ENCODE results near the gene WWOX.

WWOX gene

DNA sequence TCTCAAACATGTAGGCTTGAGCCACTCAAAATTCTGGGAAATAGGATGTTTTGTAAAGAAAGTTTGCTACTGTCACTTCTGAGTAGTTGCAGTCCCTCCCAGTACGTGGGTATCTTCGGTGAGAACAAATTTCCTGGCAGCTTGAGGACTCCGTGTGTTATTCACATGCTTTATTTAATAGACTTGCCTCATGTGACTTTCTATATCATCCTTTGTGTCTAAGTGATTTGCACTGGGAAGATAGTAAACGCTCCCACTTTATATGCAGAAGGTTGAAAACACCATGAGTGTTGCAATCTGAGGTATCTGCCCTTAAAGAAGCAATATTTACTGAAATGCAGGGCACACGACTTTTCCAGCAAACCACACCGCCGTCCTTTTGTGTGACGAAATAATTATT, 857.4 kb downstream of the WWOX start:
- no peaks in the 10 kb centered on the region for H3K9me3 ChIP-seq (replicated peaks; ENCODE audit: insufficient read depth, low read length)
- no peaks in the 10 kb centered on the region for H3K9me2 ChIP-seq (replicated peaks; ENCODE audit: insufficient read depth, low read length)
- no peak overlapping the region for H2AFZ ChIP-seq (ENCODE audit: low read length)
- H3K9ac ChIP-seq (ENCODE audit: low read length): no peak overlapping the region
- TF ChIP-seq EZH2 (optimal IDR thresholded peaks at IDR 0.05; ENCODE audit: low read depth, low read length) (no peak), EZH2phosphoT487 (IDR thresholded peaks at IDR 0.05; ENCODE audit: low read length) (no peak)
- TF ChIP-seq, protein P1, sequence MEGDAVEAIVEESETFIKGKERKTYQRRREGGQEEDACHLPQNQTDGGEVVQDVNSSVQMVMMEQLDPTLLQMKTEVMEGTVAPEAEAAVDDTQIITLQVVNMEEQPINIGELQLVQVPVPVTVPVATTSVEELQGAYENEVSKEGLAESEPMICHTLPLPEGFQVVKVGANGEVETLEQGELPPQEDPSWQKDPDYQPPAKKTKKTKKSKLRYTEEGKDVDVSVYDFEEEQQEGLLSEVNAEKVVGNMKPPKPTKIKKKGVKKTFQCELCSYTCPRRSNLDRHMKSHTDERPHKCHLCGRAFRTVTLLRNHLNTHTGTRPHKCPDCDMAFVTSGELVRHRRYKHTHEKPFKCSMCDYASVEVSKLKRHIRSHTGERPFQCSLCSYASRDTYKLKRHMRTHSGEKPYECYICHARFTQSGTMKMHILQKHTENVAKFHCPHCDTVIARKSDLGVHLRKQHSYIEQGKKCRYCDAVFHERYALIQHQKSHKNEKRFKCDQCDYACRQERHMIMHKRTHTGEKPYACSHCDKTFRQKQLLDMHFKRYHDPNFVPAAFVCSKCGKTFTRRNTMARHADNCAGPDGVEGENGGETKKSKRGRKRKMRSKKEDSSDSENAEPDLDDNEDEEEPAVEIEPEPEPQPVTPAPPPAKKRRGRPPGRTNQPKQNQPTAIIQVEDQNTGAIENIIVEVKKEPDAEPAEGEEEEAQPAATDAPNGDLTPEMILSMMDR (IDR thresholded peaks at IDR 0.05; ENCODE audit: low read length): no peak
- no peaks in the 10 kb centered on the region for H3K79me2 ChIP-seq (ENCODE audit: low read length)
- no peaks in the 10 kb centered on the region for H3K27me3 ChIP-seq (replicated peaks; ENCODE audit: insufficient read depth, low read length)
- no peak overlapping the region for H3K4me3 ChIP-seq (ENCODE audit: low read length)
- no peak for DNase-seq
- H3K4me2 ChIP-seq (ENCODE audit: low read depth, low read length): peak overlapping the region; percentile 69; the same call in 1 of the 2 replicates
- H3K36me3 ChIP-seq (replicated peaks; ENCODE audit: insufficient read depth, low read length): no peaks in the 10 kb centered on the region
- peak overlapping the region; percentile 79; the same call in 1 of the 2 replicates for H3K27ac ChIP-seq (ENCODE audit: low read length)
- H4K20me1 ChIP-seq (ENCODE audit: insufficient read depth, low read length): no peaks in the 10 kb centered on the region
- H3K4me1 ChIP-seq (ENCODE audit: low read length): peaks cover 13% of the 10 kb centered on the region
- H3F3A ChIP-seq (ENCODE audit: insufficient read depth, low read length): peaks cover 10% of the 10 kb centered on the region; the same call in 1 of the 2 replicates

DNA sequence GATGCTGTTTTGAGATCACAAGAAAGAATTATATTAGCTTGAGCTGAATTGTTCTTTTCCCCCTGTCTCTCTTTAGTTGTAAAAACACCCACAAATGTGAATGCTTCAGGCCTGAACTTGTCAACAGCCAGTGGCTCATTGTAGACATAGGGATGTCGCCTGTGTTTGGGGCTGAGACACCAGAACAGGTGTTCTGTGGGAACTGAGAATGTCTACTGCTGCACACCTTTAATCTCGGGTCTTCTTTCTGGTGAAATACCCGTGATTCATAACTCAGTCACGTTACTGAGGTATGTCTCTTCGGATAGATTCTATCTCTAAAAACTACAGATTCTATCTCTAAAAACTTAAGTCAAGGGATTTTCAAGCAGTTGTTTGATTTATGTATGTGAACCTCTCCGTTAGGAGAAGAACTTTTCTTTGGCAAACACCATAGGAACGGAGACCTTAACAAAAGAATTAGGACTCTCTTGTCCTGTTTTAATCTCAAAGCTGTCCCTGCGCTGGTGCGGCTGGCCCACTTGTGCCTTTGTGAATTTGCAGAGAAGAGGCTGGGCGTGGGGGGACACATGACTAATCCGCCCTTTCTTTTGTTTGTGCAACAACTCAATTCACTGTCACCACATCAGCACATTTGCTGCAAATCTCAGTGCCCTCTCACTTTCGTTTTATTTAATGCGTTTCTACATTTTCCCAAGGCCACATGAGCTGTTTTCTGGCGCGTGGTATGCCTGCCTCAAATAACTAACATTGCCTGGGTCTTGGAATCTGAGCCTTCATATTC, 858.1 kb downstream of the WWOX start:
- Histone ChIP-seq H3K9me3 (replicated peaks; ENCODE audit: insufficient read depth, low read length) (no peaks in the 10 kb centered on the region), H4K20me1 (ENCODE audit: insufficient read depth, low read length) (no peaks in the 10 kb centered on the region), H3K36me3 (replicated peaks; ENCODE audit: insufficient read depth, low read length) (no peaks in the 10 kb centered on the region), H3K79me2 (ENCODE audit: low read length) (no peaks in the 10 kb centered on the region), H3K27ac (ENCODE audit: low read length) (peak overlapping the region; percentile 79; the same call in 1 of the 2 replicates), H3K4me3 (ENCODE audit: low read length) (peak overlapping the region; percentile 33; the same call in 1 of the 2 replicates), H2AFZ (ENCODE audit: low read length) (peak overlapping the region; percentile 56), H3K9me2 (replicated peaks; ENCODE audit: insufficient read depth, low read length) (no peaks in the 10 kb centered on the region), H3K27me3 (replicated peaks; ENCODE audit: insufficient read depth, low read length) (no peaks in the 10 kb centered on the region), H3K9ac (ENCODE audit: low read length) (peak overlapping the region; percentile 42; the same call in 1 of the 2 replicates), H3K4me1 (ENCODE audit: low read length) (peaks cover 14% of the 10 kb centered on the region), H3F3A (ENCODE audit: insufficient read depth, low read length) (peaks cover 10% of the 10 kb centered on the region; the same call in 1 of the 2 replicates), H3K4me2 (ENCODE audit: low read depth, low read length) (peak overlapping the region; percentile 69)
- TF ChIP-seq EZH2 (optimal IDR thresholded peaks at IDR 0.05; ENCODE audit: low read depth, low read length) (no peak), EZH2phosphoT487 (IDR thresholded peaks at IDR 0.05; ENCODE audit: low read length) (no peak)
- TF ChIP-seq, protein P1 (IDR thresholded peaks at IDR 0.05; ENCODE audit: low read length): no peak
- DNase-seq: peak; percentile 62

DNA sequence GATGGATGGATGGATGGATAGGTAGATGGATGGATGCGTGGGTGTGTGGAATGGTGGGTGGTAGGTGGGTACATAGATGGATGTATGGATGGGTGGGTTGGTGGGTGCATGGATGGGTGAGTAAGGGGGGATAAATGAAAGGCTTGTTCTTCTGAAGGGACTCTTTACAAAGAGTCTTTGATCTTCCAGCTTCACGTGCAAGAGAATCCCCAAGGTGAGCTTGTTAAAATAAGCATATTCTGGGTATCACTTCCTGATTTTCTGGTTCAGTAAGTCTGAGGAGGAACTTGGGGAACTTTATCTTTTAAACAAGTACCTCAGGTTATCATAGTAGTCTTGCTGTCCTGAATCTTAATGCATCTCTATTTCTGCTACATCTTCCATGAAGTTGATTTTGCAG, 862.0 kb downstream of the WWOX start:
- no peaks in the 10 kb centered on the region for H3K27me3 ChIP-seq (replicated peaks; ENCODE audit: insufficient read depth, low read length)
- no peaks in the 10 kb centered on the region for H3K79me2 ChIP-seq (ENCODE audit: low read length)
- no peak overlapping the region for H3K9ac ChIP-seq (ENCODE audit: low read length)
- H3K36me3 ChIP-seq (replicated peaks; ENCODE audit: insufficient read depth, low read length): no peaks in the 10 kb centered on the region
- H3K27ac ChIP-seq (ENCODE audit: low read length): no peak overlapping the region
- no peak overlapping the region for H3K4me3 ChIP-seq (ENCODE audit: low read length)
- peaks cover 14% of the 10 kb centered on the region for H3K4me1 ChIP-seq (ENCODE audit: low read length)
- no peaks in the 10 kb centered on the region for H3K9me3 ChIP-seq (replicated peaks; ENCODE audit: insufficient read depth, low read length)
- no peak overlapping the region for H3K4me2 ChIP-seq (ENCODE audit: low read depth, low read length)
- no peak for TF ChIP-seq EZH2phosphoT487 (IDR thresholded peaks at IDR 0.05; ENCODE audit: low read length)
- TF ChIP-seq, protein P1 (IDR thresholded peaks at IDR 0.05; ENCODE audit: low read length): no peak
- no peak for TF ChIP-seq EZH2 (optimal IDR thresholded peaks at IDR 0.05; ENCODE audit: low read depth, low read length)
- no peaks in the 10 kb centered on the region for H4K20me1 ChIP-seq (ENCODE audit: insufficient read depth, low read length)
- H2AFZ ChIP-seq (ENCODE audit: low read length): no peak overlapping the region
- peaks cover 10% of the 10 kb centered on the region; the same call in 1 of the 2 replicates for H3F3A ChIP-seq (ENCODE audit: insufficient read depth, low read length)
- no peak for DNase-seq
- H3K9me2 ChIP-seq (replicated peaks; ENCODE audit: insufficient read depth, low read length): no peaks in the 10 kb centered on the region

Data from MM.1S (cell line).